ENCODE data around the gene NCEH1. TPM values are rescaled to one million over a fixed set of nuclear protein-coding genes. Genes with fewer than 3 reads are reported as not detected.
"Not testable (repeated sequence)": the region's sequence is repeated elsewhere in the genome, so short reads cannot be mapped to it uniquely, and the experiment has no call there.

The NCEH1 gene
- total RNA-seq, 2 experiments from 2014 or later, result 5.0 to 6.8 TPM

GRCh38 chr3:172665510-172665909 is 45.4 kb downstream of the NCEH1 start:
- H3K36me3 Mint-ChIP-seq (ENCODE audit: low read depth); POLR2A ChIA-PET; H3K9me3 Mint-ChIP-seq; H3K4me3 Mint-ChIP-seq; H3K27me3 Mint-ChIP-seq; H3K27ac Mint-ChIP-seq: not testable (repeated sequence)
- H3K4me1 Mint-ChIP-seq, result peaks cover 29% of the 10 kb centered on the region
- CTCF ChIA-PET, result interaction anchor here (1.2 to 6.3 kb wide), 3 partner anchors 37 to 334 kb away, joined by 3 to 30 read pairs (median 4); no protein-coding TSS in a partner anchor
- DNase-seq, result peak; percentile 20

DNA sequence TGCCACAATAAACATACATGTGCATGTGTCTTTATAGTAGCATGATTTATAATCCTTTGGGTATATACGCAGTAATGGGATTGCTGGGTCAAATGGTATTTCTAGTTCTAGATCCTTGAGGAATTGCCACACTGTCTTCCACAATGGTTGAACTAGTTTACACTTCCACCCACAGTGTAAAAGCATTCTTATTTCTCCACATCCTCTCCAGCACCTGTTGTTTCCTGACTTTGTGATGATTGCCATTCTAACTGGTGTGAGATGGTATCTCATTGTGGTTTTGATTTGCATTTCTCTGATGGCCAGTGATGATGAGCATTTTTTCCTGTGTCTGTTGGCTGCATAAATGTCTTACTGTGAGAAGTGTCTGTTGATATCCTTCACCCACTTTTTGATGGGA is 50.4 kb downstream of the NCEH1 start:
- H3K4me1 Mint-ChIP-seq, result peaks cover 14% of the 10 kb centered on the region
- H3K9me3 Mint-ChIP-seq; H3K36me3 Mint-ChIP-seq (ENCODE audit: low read depth); CTCF ChIA-PET; DNase-seq; H3K27ac Mint-ChIP-seq; H3K4me3 Mint-ChIP-seq; H3K27me3 Mint-ChIP-seq; POLR2A ChIA-PET: not testable (repeated sequence)

DNA sequence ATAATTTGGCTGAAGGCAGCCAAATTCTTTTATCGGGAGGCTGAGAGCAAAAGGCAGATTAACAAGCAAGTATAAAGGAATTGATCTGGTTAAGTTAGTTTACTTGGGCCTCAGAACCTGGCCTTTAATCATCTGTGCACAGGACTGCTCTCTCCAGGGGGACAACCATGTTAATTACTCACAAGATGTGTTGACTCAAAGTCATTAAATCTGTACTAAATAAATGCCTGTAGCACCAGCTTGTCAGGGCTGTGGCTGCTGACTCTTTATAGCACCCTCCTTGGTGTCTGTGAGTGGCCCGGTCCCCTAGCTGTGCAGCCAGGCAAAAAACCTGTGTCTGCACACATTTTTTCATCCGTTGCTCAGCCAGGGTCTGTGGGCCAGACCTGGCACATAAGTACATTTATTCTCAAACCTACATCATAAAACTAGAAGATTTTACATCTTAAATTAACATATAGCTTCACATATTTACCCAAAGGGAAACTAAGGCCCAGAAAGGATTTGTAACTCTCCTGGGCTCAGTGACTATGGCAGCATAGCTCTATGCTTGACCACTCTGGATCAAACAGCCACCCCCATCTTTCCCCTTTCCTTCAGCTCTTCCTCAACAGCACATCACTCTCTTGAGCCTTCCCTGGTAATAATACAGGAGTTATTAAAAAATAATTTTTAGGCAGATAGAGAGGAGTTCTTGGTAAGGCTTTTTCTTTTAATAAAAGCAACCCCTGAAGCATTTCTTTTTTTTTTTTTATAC is 51.4 kb downstream of the NCEH1 start:
- Mint-ChIP-seq H3K9me3 (peaks cover 5% of the 10 kb centered on the region), H3K4me3 (no peak overlapping the region), H3K36me3 (ENCODE audit: low read depth) (no peaks in the 10 kb centered on the region), H3K4me1 (peaks cover 6% of the 10 kb centered on the region), H3K27ac (no peak overlapping the region), H3K27me3 (peaks cover 6% of the 10 kb centered on the region)
- no peak for DNase-seq
- ChIA-PET POLR2A (no interaction called here), CTCF (interaction anchor here (0.7 to 1.5 kb wide), 3 partner anchors 14 to 35 kb away, joined by 3 to 5 read pairs (median 4); no protein-coding TSS in a partner anchor)

DNA sequence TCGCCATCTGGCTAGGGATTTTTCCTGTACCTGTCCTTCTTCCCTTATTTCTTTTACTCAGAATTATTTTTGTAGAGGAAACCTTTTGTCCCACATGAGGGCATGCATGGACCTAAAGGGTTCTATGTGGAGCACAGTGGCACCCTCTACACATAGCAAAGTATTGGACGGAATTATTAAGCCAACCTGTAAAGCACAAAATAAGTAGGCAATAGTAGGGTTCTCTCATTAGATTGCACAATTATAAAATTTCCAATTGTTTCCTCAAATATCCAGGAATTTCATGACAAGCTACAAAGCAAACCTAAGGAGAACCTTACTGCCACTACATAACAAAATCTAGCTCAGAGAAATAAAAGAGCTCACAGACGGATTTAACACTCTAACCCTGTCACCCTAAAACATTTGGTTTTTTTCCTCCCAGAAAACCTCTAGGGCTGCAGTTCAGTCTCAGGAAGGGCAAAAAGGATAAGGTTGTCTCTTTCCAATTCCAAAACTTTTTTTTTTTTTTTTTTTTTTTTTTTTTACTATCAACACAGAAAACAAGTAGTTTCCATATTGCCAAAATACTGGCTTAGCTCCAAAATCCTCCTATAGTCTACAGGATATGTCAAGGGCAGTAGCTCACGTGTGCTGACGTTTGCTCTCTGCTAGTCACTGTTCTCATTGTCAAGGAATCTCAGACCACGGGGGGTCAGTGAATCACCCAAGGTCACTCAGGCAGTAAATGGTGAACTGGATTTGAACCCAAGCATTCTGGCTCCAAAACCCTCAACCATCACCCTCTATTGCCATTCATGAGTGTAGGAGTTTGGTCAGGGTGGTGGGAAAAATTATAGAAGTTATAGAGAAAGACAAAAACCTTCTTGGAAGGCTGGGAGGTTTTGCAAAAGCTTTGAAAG is 52.3 kb downstream of the NCEH1 start:
- Mint-ChIP-seq H3K36me3 (ENCODE audit: low read depth) (no peaks in the 10 kb centered on the region), H3K4me3 (no peak overlapping the region), H3K9me3 (peaks cover 5% of the 10 kb centered on the region), H3K27me3 (peaks cover 6% of the 10 kb centered on the region), H3K27ac (no peak overlapping the region), H3K4me1 (peaks cover 6% of the 10 kb centered on the region)
- ChIA-PET CTCF (interaction anchor here (0.9 to 1.5 kb wide), 3 partner anchors 8 to 34 kb away, joined by 3 to 5 read pairs (median 3); no protein-coding TSS in a partner anchor), POLR2A (no interaction called here)
- DNase-seq, result no peak

- POLR2A ChIA-PET, result no interaction called here
- no peak for DNase-seq
- no peaks in the 10 kb centered on the region for H3K36me3 Mint-ChIP-seq (ENCODE audit: low read depth)
- CTCF ChIA-PET, result no interaction called here
- H3K27ac Mint-ChIP-seq, result no peak overlapping the region
- peaks cover 3% of the 10 kb centered on the region for H3K27me3 Mint-ChIP-seq
- H3K9me3 Mint-ChIP-seq, result peaks cover 5% of the 10 kb centered on the region
- H3K4me3 Mint-ChIP-seq, result no peak overlapping the region
- peaks cover 6% of the 10 kb centered on the region for H3K4me1 Mint-ChIP-seq
Observed at GRCh38 chr3:172656602-172657001, 54.3 kb downstream of the NCEH1 start.

DNA sequence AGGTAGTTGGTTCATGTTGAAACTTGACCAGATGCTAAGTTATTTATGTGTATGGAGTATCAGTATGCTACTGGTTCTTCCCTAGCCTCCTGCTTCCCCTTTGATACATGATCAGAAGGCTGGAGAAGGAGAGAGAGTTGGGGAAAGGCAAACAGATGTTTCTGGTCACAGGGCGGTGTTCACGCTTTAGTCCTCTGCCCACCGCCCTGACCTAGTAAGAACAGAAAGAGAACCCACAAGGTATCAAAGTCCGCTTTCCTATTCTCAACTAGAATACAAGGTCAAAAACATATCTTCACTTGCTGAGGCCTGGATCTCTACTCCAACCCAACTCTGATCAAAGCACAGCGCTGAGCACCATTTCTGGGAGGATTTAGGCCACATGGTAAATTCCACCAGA is 55.5 kb downstream of the NCEH1 start:
- no peak overlapping the region for H3K4me3 Mint-ChIP-seq
- peaks cover 5% of the 10 kb centered on the region for H3K9me3 Mint-ChIP-seq
- H3K36me3 Mint-ChIP-seq (ENCODE audit: low read depth), result no peaks in the 10 kb centered on the region
- ChIA-PET CTCF (interaction anchor here (1.2 kb wide), 1 partner anchor 194 kb away, joined by 4 read pairs; no protein-coding TSS in a partner anchor), POLR2A (no interaction called here)
- no peak overlapping the region for H3K27ac Mint-ChIP-seq
- no peaks in the 10 kb centered on the region for H3K27me3 Mint-ChIP-seq
- H3K4me1 Mint-ChIP-seq, result peaks cover 1% of the 10 kb centered on the region
- DNase-seq, result no peak

DNA sequence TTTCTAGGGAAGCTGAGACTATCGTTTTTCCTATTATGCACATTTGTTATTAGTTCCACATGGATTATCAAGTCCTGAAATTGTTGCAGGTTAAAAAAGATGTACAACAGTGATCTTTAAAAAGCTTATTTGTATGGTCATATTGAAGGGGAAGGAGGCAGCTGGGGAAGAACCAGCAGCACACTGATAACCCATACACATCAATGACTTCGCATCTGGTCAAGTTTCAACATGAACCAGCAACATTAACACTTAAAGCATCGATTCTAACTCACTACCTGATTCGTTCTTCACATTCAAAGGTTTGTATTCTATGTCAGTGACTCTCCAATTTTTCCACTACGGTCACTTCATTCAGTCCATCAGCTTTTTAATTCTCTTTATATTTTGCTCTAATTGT is 56.4 kb downstream of the NCEH1 start:
- Mint-ChIP-seq H3K36me3 (ENCODE audit: low read depth) (no peaks in the 10 kb centered on the region), H3K4me3 (no peak overlapping the region), H3K9me3 (peaks cover 5% of the 10 kb centered on the region), H3K27ac (no peak overlapping the region), H3K27me3 (no peaks in the 10 kb centered on the region), H3K4me1 (no peaks in the 10 kb centered on the region)
- POLR2A ChIA-PET, result no interaction called here
- no peak for DNase-seq
- CTCF ChIA-PET, result interaction anchor here (1.1 to 1.2 kb wide), 2 partner anchors 193 to 623 kb away, joined by 4 to 5 read pairs; no protein-coding TSS in a partner anchor

- Mint-ChIP-seq H3K4me3 (no peak overlapping the region), H3K27ac (no peak overlapping the region), H3K9me3 (no peaks in the 10 kb centered on the region), H3K27me3 (no peaks in the 10 kb centered on the region), H3K4me1 (no peaks in the 10 kb centered on the region), H3K36me3 (ENCODE audit: low read depth) (no peaks in the 10 kb centered on the region)
- POLR2A ChIA-PET, result no interaction called here
- no peak for DNase-seq
- CTCF ChIA-PET, result interaction anchor here (0.5 to 1.1 kb wide), 3 partner anchors 565 to 1539 kb away, joined by 4 to 5 read pairs (median 5); no protein-coding TSS in a partner anchor
Observed at GRCh38 chr3:172653004-172653572, 57.8 kb downstream of the NCEH1 start.

DNA sequence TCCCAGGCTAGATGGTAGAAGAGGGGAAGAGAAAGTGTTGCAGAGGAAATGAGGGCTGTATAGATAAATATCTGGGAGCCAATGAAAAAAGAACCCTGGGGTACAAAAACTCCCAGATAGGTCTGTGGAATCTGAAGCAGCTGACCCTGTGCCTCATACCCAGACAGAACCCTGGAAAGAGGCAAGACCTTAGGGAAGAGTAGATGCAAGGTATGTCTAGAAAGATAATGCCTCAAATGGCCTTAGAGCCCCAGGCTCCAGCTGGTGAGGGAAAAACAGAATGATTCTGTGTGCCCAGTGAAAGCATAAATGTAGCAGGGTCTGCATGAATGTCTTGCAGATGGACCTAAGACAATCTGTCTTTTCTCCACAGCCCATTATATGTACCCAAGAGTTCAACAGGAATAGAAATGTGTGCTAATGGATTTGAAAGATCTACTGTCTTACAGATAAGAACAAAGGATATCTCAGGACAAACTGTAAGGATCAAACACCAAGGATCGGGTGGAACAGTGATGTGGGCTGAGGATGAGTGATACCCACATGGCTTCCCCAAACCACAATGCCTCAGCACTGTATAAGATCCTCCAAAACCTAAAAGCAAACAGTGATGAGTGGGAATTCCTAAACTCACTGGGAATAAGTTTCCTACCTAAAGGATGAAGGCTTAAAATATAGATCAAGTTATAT is 58.8 kb downstream of the NCEH1 start:
- no peak for DNase-seq
- ChIA-PET POLR2A (no interaction called here), CTCF (interaction anchor here (1.1 kb wide), 1 partner anchor 319 kb away, joined by 3 read pairs; no protein-coding TSS in a partner anchor)
- H3K36me3 Mint-ChIP-seq (ENCODE audit: low read depth), result no peaks in the 10 kb centered on the region
- H3K27ac Mint-ChIP-seq, result no peak overlapping the region
- no peaks in the 10 kb centered on the region for H3K27me3 Mint-ChIP-seq
- no peaks in the 10 kb centered on the region for H3K4me1 Mint-ChIP-seq
- no peak overlapping the region for H3K4me3 Mint-ChIP-seq
- H3K9me3 Mint-ChIP-seq, result no peaks in the 10 kb centered on the region

DNA sequence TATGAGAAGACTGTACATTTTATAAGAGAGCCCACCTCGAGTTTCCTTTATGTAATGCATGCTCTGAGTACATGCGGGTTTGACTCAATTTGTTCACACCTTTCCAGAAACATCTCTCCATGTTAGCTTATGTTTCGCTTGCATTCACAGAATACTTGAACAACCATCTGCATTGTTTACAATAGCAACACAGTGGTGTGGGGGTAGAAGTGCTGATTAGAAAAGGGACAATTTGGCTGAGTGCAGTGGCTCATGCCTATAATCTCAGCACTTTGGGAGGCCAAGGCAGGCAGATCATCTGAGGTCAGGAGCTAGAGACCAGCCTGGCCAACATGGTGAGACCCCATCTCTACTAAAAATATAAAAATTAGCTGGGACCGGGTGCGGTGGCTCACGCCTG is 60.9 kb downstream of the NCEH1 start:
- no peaks in the 10 kb centered on the region for H3K4me1 Mint-ChIP-seq
- no peaks in the 10 kb centered on the region for H3K9me3 Mint-ChIP-seq
- no peak overlapping the region for H3K4me3 Mint-ChIP-seq
- no peak overlapping the region for H3K27ac Mint-ChIP-seq
- no peaks in the 10 kb centered on the region for H3K36me3 Mint-ChIP-seq (ENCODE audit: low read depth)
- CTCF ChIA-PET, result no interaction called here
- no peak for DNase-seq
- POLR2A ChIA-PET, result no interaction called here
- H3K27me3 Mint-ChIP-seq, result no peaks in the 10 kb centered on the region

DNA sequence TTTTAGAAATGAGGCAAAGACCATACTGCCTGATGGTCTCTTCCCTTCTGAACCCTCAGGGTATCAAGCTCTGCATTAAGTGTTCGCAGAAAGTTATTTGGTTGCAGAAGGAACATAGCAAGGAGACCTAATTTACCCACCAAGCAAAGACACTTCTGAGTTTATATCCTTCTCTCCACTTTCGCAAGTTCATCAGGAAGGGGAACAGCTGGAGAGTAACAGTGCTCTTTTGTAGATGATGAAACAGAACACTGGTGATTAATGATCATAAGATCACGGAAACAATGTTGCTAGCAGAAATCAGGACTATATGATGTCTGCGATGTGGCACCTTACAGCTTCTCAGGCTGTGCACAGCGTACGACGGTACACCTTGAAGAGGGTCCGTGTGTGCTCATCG is 62.1 kb downstream of the NCEH1 start:
- no peak for DNase-seq
- no peak overlapping the region for H3K27ac Mint-ChIP-seq
- H3K4me1 Mint-ChIP-seq, result no peaks in the 10 kb centered on the region
- H3K9me3 Mint-ChIP-seq, result no peaks in the 10 kb centered on the region
- H3K36me3 Mint-ChIP-seq (ENCODE audit: low read depth), result no peaks in the 10 kb centered on the region
- H3K4me3 Mint-ChIP-seq, result no peak overlapping the region
- ChIA-PET POLR2A (no interaction called here), CTCF (no interaction called here)
- H3K27me3 Mint-ChIP-seq, result no peaks in the 10 kb centered on the region

GRCh38 chr3:172647823-172648222 is 63.0 kb downstream of the NCEH1 start:
- Mint-ChIP-seq H3K27ac (no peak overlapping the region), H3K27me3 (no peaks in the 10 kb centered on the region), H3K9me3 (no peaks in the 10 kb centered on the region), H3K4me3 (no peak overlapping the region), H3K36me3 (ENCODE audit: low read depth) (no peaks in the 10 kb centered on the region), H3K4me1 (no peaks in the 10 kb centered on the region)
- DNase-seq, result no peak
- CTCF ChIA-PET, result no interaction called here
- POLR2A ChIA-PET, result no interaction called here

Data from activated CD4-positive, alpha-beta T cell treated with anti-CD3 and anti-CD28 coated beads, Interleukin-2, amount 10 ng/mL, durations not matched to agents 7 days and 5 days (primary cell).